ENCODE measurements around the gene SYNE2.

SYNE2 gene

DNA sequence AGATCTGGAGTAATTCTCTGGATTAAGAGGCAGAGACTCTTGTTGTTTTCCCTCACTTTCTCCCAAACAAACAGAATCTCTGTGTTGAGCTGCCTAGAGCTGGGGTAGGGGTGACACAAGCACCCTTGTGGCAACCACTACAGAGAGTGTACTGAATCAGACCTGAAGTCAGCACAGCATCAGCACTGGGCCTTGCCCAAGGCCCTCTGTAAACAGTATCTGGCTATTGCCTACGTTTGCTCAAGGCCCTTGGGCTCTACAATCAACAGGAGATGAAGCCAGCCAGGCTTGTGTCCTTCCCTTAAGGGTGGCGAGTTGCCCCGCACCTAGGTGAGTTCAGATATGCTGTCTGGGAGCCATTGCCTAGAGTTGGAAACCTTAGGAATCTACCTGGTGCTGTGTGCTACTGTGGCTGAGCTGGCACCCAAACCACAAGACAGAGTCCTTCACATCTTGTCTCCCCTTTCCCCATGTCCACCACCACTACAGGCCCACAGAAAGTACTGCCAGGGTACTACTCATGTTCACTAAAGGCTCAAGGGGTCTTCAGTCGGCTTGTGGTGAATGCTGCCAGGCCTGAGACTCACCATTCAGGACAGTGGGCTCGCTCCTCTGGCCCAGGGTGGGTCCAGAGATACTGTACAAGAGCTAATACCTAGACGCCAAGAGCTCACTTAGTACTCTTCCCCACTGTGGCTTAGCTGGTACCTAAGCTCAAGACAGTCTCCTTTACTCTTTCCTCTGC, 206.8 kb downstream of the SYNE2 start:
- DNase-seq (ENCODE audit: low read depth) = no peak
- H3K4me3 ChIP-seq (ENCODE audit: low read depth, low read length) = no peak overlapping the region
- TF ChIP-seq CTCF (IDR thresholded peaks at IDR 0.05; ENCODE audit: low read depth, low read length, missing control alignments) = no peak

DNA sequence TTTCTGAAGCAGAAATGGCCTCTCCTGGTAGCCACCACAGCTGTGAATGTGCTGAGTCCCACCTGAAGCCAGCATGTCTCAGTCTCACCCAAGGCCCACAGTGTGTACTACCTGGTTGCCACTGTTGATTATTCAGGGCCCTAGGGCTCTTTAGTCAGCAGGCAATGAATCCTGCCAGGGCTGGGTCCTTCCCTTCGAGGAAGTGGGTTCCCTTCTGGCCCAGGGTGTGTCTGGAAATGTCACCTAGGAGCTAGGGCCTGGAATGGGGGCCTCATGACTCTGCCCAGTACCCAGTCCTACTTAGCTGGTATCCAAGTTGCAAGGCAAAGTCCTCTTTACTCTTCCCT, 207.4 kb downstream of the SYNE2 start:
- no peak overlapping the region for H3K4me3 ChIP-seq (ENCODE audit: low read depth, low read length)
- TF ChIP-seq CTCF (IDR thresholded peaks at IDR 0.05; ENCODE audit: low read depth, low read length, missing control alignments) = no peak
- no peak for DNase-seq (ENCODE audit: low read depth)

DNA sequence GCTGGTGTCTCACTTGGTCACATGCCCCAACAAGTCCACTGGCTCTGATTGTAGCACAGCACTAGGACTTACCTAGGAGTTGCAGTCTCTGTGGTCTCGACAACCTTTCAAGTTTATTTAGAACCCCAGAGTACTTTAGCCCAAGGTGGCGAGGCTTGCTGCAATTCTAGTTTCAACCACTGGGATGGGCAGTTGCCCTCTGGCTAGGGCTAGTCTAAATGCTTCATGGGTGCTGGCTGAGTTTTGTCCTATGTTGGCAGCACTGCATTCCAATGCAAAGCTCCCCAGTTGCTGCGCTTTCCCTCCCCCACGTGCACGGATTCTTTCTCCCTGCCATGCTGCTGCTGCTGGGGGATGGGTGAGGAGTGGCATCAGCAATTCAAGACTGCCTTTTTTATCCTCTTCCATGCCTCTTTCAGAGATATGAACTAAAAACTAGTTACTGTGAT, 207.9 kb downstream of the SYNE2 start:
- no peak overlapping the region for H3K4me3 ChIP-seq (ENCODE audit: low read depth, low read length)
- peak; percentile 79 for TF ChIP-seq CTCF (IDR thresholded peaks at IDR 0.05; ENCODE audit: low read depth, low read length, missing control alignments)
- DNase-seq (ENCODE audit: low read depth) = no peak

- DNase-seq (ENCODE audit: low read depth) = no peak
- no peak overlapping the region for H3K4me3 ChIP-seq (ENCODE audit: low read depth, low read length)
- no peak for TF ChIP-seq CTCF (IDR thresholded peaks at IDR 0.05; ENCODE audit: low read depth, low read length, missing control alignments)
Observed at GRCh38 chr14:64061115-64061514, 208.3 kb downstream of the SYNE2 start.

GRCh38 chr14:64061706-64062105, 208.9 kb downstream of the SYNE2 start:
- TF ChIP-seq CTCF (IDR thresholded peaks at IDR 0.05; ENCODE audit: low read depth, low read length, missing control alignments) = no peak
- H3K4me3 ChIP-seq (ENCODE audit: low read depth, low read length) = no peak overlapping the region
- no peak for DNase-seq (ENCODE audit: low read depth)

GRCh38 chr14:64062381-64063115, 209.7 kb downstream of the SYNE2 start:
- H3K4me3 ChIP-seq (ENCODE audit: low read depth, low read length) = no peak overlapping the region
- TF ChIP-seq CTCF (IDR thresholded peaks at IDR 0.05; ENCODE audit: low read depth, low read length, missing control alignments) = no peak
- DNase-seq (ENCODE audit: low read depth) = no peak
